Glomerular visceral epithelial cell (primary cell): ENCODE measurements around the gene AIM2.
"Not testable (repeated sequence)": the region's sequence is repeated elsewhere in the genome, so short reads cannot be mapped to it uniquely, and the experiment has no call there.

Experiments used
- DNase-seq: peaks from one replicate; pipeline ENCODE4 v3.0.0-alpha.2; 2016; ENCODE audit errors: extremely low spot score

Gene AIM2

GRCh38 chr1:159076438-159077119 lies at the start of gene AIM2:
Gene AIM2, minus strand, starts transcription at chr1:159076766. Its CDS starts 3,267 bp downstream, at chr1:159073499.
- DNase-seq = no peak

- DNase-seq = no peak
Observed at GRCh38 chr1:159123587-159123986, 47.0 kb upstream of the AIM2 start.

GRCh38 chr1:159122005-159122621 lies 45.5 kb upstream of the AIM2 start:
- peak; percentile 26 for DNase-seq

GRCh38 chr1:159121526-159121925 lies 45.0 kb upstream of the AIM2 start:
- DNase-seq = no peak

GRCh38 chr1:159120317-159120716 lies 43.8 kb upstream of the AIM2 start:
- DNase-seq = no peak

GRCh38 chr1:159113596-159114433 lies 37.2 kb upstream of the AIM2 start:
- no peak for DNase-seq

GRCh38 chr1:159103021-159103420 lies 26.5 kb upstream of the AIM2 start:
- not testable (repeated sequence) for DNase-seq

- DNase-seq = no peak
Observed at GRCh38 chr1:159100589-159100988, 24.0 kb upstream of the AIM2 start.

- DNase-seq = no peak
Observed at GRCh38 chr1:159098596-159098995, 22.0 kb upstream of the AIM2 start.

GRCh38 chr1:159092036-159092760 lies 15.6 kb upstream of the AIM2 start:
- DNase-seq = no peak

GRCh38 chr1:159091607-159092031 lies 15.1 kb upstream of the AIM2 start:
- DNase-seq = no peak

GRCh38 chr1:159091180-159091560 lies 14.6 kb upstream of the AIM2 start:
- no peak for DNase-seq

GRCh38 chr1:159090286-159091179 lies 14.0 kb upstream of the AIM2 start:
- no peak for DNase-seq

- no peak for DNase-seq
Observed at GRCh38 chr1:159089184-159089791, 12.7 kb upstream of the AIM2 start.

GRCh38 chr1:159088546-159089183 lies 12.1 kb upstream of the AIM2 start:
- DNase-seq = no peak

- peak; percentile 20 for DNase-seq
Observed at GRCh38 chr1:159088050-159088449, 11.5 kb upstream of the AIM2 start.

- DNase-seq = no peak
Observed at GRCh38 chr1:159084867-159085266, 8.3 kb upstream of the AIM2 start.

GRCh38 chr1:159084152-159084551 lies 7.6 kb upstream of the AIM2 start:
- no peak for DNase-seq

GRCh38 chr1:159083013-159083412 lies 6.4 kb upstream of the AIM2 start:
- no peak for DNase-seq

- DNase-seq = no peak
Observed at GRCh38 chr1:159081626-159082025, 5.1 kb upstream of the AIM2 start.
